T-helper 1 cell treated with Interleukin-12 subunit alpha and Interleukin-12 subunit beta and Interleukin-4 antibody, amounts not matched to agents 30 μg/mL and 1 μg/mL, for 36 hours (primary cell): ENCODE measurements around the gene WDR64.
"Not testable (repeated sequence)": the region's sequence is repeated elsewhere in the genome, so short reads cannot be mapped to it uniquely, and the experiment has no call there.

ENCODE experiments used
- H3K27ac Mint-ChIP-seq: one replicate; pipeline ENCODE4 v1.8.0; 2021; ENCODE audit warnings: mild to moderate bottlenecking, mixed read lengths
- H3K27me3 Mint-ChIP-seq: one replicate; pipeline ENCODE4 v1.8.0; 2021; ENCODE audit warnings: low read depth, mixed read lengths
- H3K36me3 Mint-ChIP-seq: one replicate; pipeline ENCODE4 v1.8.0; 2021; ENCODE audit warnings: low read depth, mixed read lengths
- H3K4me1 Mint-ChIP-seq: one replicate; pipeline ENCODE4 v1.8.0; 2021; ENCODE audit warnings: low read depth, mixed read lengths
- H3K4me3 Mint-ChIP-seq: one replicate; pipeline ENCODE4 v1.8.0; 2021; ENCODE audit warnings: mild to moderate bottlenecking, moderate library complexity, mixed read lengths
- H3K9me3 Mint-ChIP-seq: one replicate; pipeline ENCODE4 v1.8.0; 2021; ENCODE audit warnings: mixed read lengths

Gene WDR64

GRCh38 chr1:241776911-241777310 lies 124.8 kb downstream of the WDR64 start:
- H3K9me3 Mint-ChIP-seq: no peaks in the 10 kb centered on the region
- H3K4me3 Mint-ChIP-seq: no peak overlapping the region
- H3K4me1 Mint-ChIP-seq: no peaks in the 10 kb centered on the region
- no peaks in the 10 kb centered on the region for H3K36me3 Mint-ChIP-seq
- no peak overlapping the region for H3K27ac Mint-ChIP-seq
- peaks cover 7% of the 10 kb centered on the region for H3K27me3 Mint-ChIP-seq

GRCh38 chr1:241778117-241778516 lies 126.0 kb downstream of the WDR64 start:
- H3K9me3 Mint-ChIP-seq: no peaks in the 10 kb centered on the region
- no peaks in the 10 kb centered on the region for H3K4me1 Mint-ChIP-seq
- H3K36me3 Mint-ChIP-seq: no peaks in the 10 kb centered on the region
- H3K4me3 Mint-ChIP-seq: no peak overlapping the region
- no peak overlapping the region for H3K27ac Mint-ChIP-seq
- peaks cover 7% of the 10 kb centered on the region for H3K27me3 Mint-ChIP-seq

GRCh38 chr1:241779897-241780296 lies 127.8 kb downstream of the WDR64 start:
- H3K27me3 Mint-ChIP-seq: peaks cover 7% of the 10 kb centered on the region
- no peaks in the 10 kb centered on the region for H3K36me3 Mint-ChIP-seq
- no peaks in the 10 kb centered on the region for H3K9me3 Mint-ChIP-seq
- H3K4me3 Mint-ChIP-seq: no peak overlapping the region
- no peak overlapping the region for H3K27ac Mint-ChIP-seq
- H3K4me1 Mint-ChIP-seq: no peaks in the 10 kb centered on the region

GRCh38 chr1:241782396-241782795 lies 130.3 kb downstream of the WDR64 start:
- H3K4me1 Mint-ChIP-seq: no peaks in the 10 kb centered on the region
- no peak overlapping the region for H3K4me3 Mint-ChIP-seq

GRCh38 chr1:241787691-241788090 lies 135.6 kb downstream of the WDR64 start:
- Mint-ChIP-seq H3K27ac (no peak overlapping the region), H3K27me3 (no peaks in the 10 kb centered on the region), H3K9me3 (no peaks in the 10 kb centered on the region), H3K4me1 (no peaks in the 10 kb centered on the region), H3K4me3 (no peak overlapping the region), H3K36me3 (no peaks in the 10 kb centered on the region)

More at GRCh38 chr1:241782396-241782795, 130.3 kb downstream of the WDR64 start:
- H3K36me3 Mint-ChIP-seq: no peaks in the 10 kb centered on the region
- no peaks in the 10 kb centered on the region for H3K9me3 Mint-ChIP-seq
- peaks cover 3% of the 10 kb centered on the region for H3K27me3 Mint-ChIP-seq
- no peak overlapping the region for H3K27ac Mint-ChIP-seq

- Mint-ChIP-seq H3K9me3 (no peaks in the 10 kb centered on the region), H3K4me3 (no peak overlapping the region), H3K4me1 (no peaks in the 10 kb centered on the region), H3K36me3 (no peaks in the 10 kb centered on the region), H3K27me3 (no peaks in the 10 kb centered on the region), H3K27ac (no peak overlapping the region)
Measured at GRCh38 chr1:241789061-241789460, 137.0 kb downstream of the WDR64 start.

GRCh38 chr1:241799416-241799815 lies 147.3 kb downstream of the WDR64 start:
- H3K27ac Mint-ChIP-seq: no peak overlapping the region
- H3K36me3 Mint-ChIP-seq: no peaks in the 10 kb centered on the region
- H3K4me1 Mint-ChIP-seq: no peaks in the 10 kb centered on the region
- H3K9me3 Mint-ChIP-seq: no peaks in the 10 kb centered on the region
- peaks cover 11% of the 10 kb centered on the region for H3K27me3 Mint-ChIP-seq
- H3K4me3 Mint-ChIP-seq: no peak overlapping the region

- Mint-ChIP-seq H3K4me3 (no peak overlapping the region), H3K27ac (no peak overlapping the region), H3K4me1 (no peaks in the 10 kb centered on the region), H3K9me3 (no peaks in the 10 kb centered on the region), H3K27me3 (peaks cover 11% of the 10 kb centered on the region), H3K36me3 (no peaks in the 10 kb centered on the region)
Measured at GRCh38 chr1:241800640-241801039, 148.6 kb downstream of the WDR64 start.

GRCh38 chr1:241802863-241803262 lies 150.8 kb downstream of the WDR64 start:
- Mint-ChIP-seq H3K4me3 (no peak overlapping the region), H3K9me3 (no peaks in the 10 kb centered on the region), H3K27ac (no peak overlapping the region), H3K27me3 (peaks cover 11% of the 10 kb centered on the region), H3K4me1 (no peaks in the 10 kb centered on the region), H3K36me3 (no peaks in the 10 kb centered on the region)

GRCh38 chr1:241804706-241805105 lies 152.6 kb downstream of the WDR64 start:
- not testable (repeated sequence) for H3K4me3 Mint-ChIP-seq, H3K4me1 Mint-ChIP-seq, H3K9me3 Mint-ChIP-seq, H3K36me3 Mint-ChIP-seq, H3K27ac Mint-ChIP-seq
- H3K27me3 Mint-ChIP-seq: peaks cover 11% of the 10 kb centered on the region

- no peaks in the 10 kb centered on the region for H3K9me3 Mint-ChIP-seq
- no peaks in the 10 kb centered on the region for H3K36me3 Mint-ChIP-seq
- no peaks in the 10 kb centered on the region for H3K4me1 Mint-ChIP-seq
- no peak overlapping the region for H3K4me3 Mint-ChIP-seq
- no peaks in the 10 kb centered on the region for H3K27me3 Mint-ChIP-seq
- no peak overlapping the region for H3K27ac Mint-ChIP-seq
Measured at GRCh38 chr1:241808265-241808664, 156.2 kb downstream of the WDR64 start.

- Mint-ChIP-seq H3K27me3 (peaks cover 3% of the 10 kb centered on the region), H3K4me1 (no peaks in the 10 kb centered on the region), H3K4me3 (no peak overlapping the region), H3K9me3 (no peaks in the 10 kb centered on the region), H3K27ac (no peak overlapping the region), H3K36me3 (no peaks in the 10 kb centered on the region)
Measured at GRCh38 chr1:241810769-241811405, 158.8 kb downstream of the WDR64 start.

- H3K4me3 Mint-ChIP-seq: no peak overlapping the region
- H3K36me3 Mint-ChIP-seq: no peaks in the 10 kb centered on the region
- H3K4me1 Mint-ChIP-seq: no peaks in the 10 kb centered on the region
- peaks cover 13% of the 10 kb centered on the region for H3K27me3 Mint-ChIP-seq
- H3K9me3 Mint-ChIP-seq: no peaks in the 10 kb centered on the region
- H3K27ac Mint-ChIP-seq: no peak overlapping the region
Measured at GRCh38 chr1:241813768-241814320, 161.8 kb downstream of the WDR64 start.

GRCh38 chr1:241816008-241816407 lies 163.9 kb downstream of the WDR64 start:
- H3K4me3 Mint-ChIP-seq: no peak overlapping the region
- H3K9me3 Mint-ChIP-seq: no peaks in the 10 kb centered on the region
- no peaks in the 10 kb centered on the region for H3K4me1 Mint-ChIP-seq
- no peak overlapping the region for H3K27ac Mint-ChIP-seq
- H3K27me3 Mint-ChIP-seq: peaks cover 13% of the 10 kb centered on the region
- no peaks in the 10 kb centered on the region for H3K36me3 Mint-ChIP-seq

- Mint-ChIP-seq H3K36me3 (no peaks in the 10 kb centered on the region), H3K9me3 (no peaks in the 10 kb centered on the region), H3K27ac (no peak overlapping the region), H3K4me1 (no peaks in the 10 kb centered on the region), H3K4me3 (no peak overlapping the region), H3K27me3 (peaks cover 13% of the 10 kb centered on the region)
Measured at GRCh38 chr1:241817331-241817792, 165.3 kb downstream of the WDR64 start.
